Sigmoid colon (tissue), 7 donors: ENCODE data around the gene PIP5K1C. TPM values are rescaled to one million over a fixed set of nuclear protein-coding genes. Genes with fewer than 3 reads are reported as not detected.
A peak's percentile ranks its signal among the peaks of the same experiment; 100 is the strongest.
"Not testable (repeated sequence)": the region's sequence is repeated elsewhere in the genome, so short reads cannot be mapped to it uniquely, and the experiment has no call there.

ENCODE experiments used
- DNase-seq: peaks from one replicate; pipeline ENCODE4 v3.0.0-alpha.2; 2019
- H3K27ac ChIP-seq, 4 donors: fragments of 200-600 bp; sonication (generic); one replicate each; pipeline ENCODE4 v1.5.1; 2016 to 2019; ENCODE audit warnings: mild to moderate bottlenecking in 1 of 4
- H3K27me3 ChIP-seq, 3 donors: fragments of 200-600 bp; sonication (generic); one replicate each; pipeline ENCODE4 v1.5.1; 2019; ENCODE audit warnings: mild to moderate bottlenecking in 1 of 3
- H3K36me3 ChIP-seq, 4 donors: fragments of 200-600 bp; sonication (generic); one replicate each; pipeline ENCODE4 v1.5.1; 2016 to 2019
- H3K4me1 ChIP-seq, 4 donors: fragments of 200-600 bp; sonication (generic); one replicate each; pipeline ENCODE4 v1.5.1; 2017 to 2019
- H3K4me3 ChIP-seq, 4 donors: fragments of 200-600 bp; sonication (generic); one replicate each; pipeline ENCODE4 v1.5.1; 2017 to 2019; ENCODE audit warnings: mild to moderate bottlenecking in 2 of 4, moderate library complexity in 1 of 4
- H3K9me3 ChIP-seq, 4 donors: fragments of 200-600 bp in 3 of 4; sonication (generic) in 3 of 4; one replicate each; pipeline versions ENCODE4 v1.5.1 to v1.6.1; 2013 to 2019
- CTCF ChIP-seq, 4 experiments: fragments of 450-650 bp in 3 of 4; fragments of 200-600 bp in 1 of 4; IDR thresholded peaks; one replicate each; pipeline ENCODE4 v1.5.1; 2016 to 2019; ENCODE audit warnings: antibody characterized with exemption in 4 of 4, mild to moderate bottlenecking in 3 of 4, moderate library complexity in 2 of 4
- EP300 ChIP-seq, 4 donors: sonication (generic); formaldehyde crosslinking; IDR thresholded peaks; one replicate each; pipeline ENCODE4 v1.6.1; 2017; ENCODE audit warnings: antibody characterized with exemption in 4 of 4
- POLR2A ChIP-seq, 2 donors: fragments of 450-650 bp; IDR thresholded peaks; one replicate each; pipeline ENCODE4 v1.6.1; 2016; ENCODE audit warnings: antibody characterized with exemption in 2 of 2, mild to moderate bottlenecking in 2 of 2, moderate library complexity in 2 of 2
- POLR2AphosphoS5 ChIP-seq, 4 donors: sonication (generic); formaldehyde crosslinking; IDR thresholded peaks; one replicate each; pipeline ENCODE4 v1.6.1; 2017; ENCODE audit warnings: antibody characterized with exemption in 4 of 4
- WGBS, 2 donors: extraction: QIAGEN DNeasy Blood & Tissue Kit; methylation state at CpG; one replicate each; pipeline ENCODE4 v1.1.7; 2013; 5-methylcytosine and 5-hydroxymethylcytosine counted together
- intact Hi-C: fragments of 100-400 bp; cut with DNase I; formaldehyde crosslinking; loops from one replicate; pipeline ENCODE4 v1.15.1; 2023
- polyA plus RNA-seq, 3 donors: library from polyadenylated mRNA; stranded (reverse); fragments of 200-250 nt; gene quantifications; one replicate each; pipeline ENCODE4 v1.2.3, GENCODE V29; 2013
- total RNA-seq, 4 donors: library from RNA; depleted of rRNA; stranded (reverse); fragments of >200 nt; gene quantifications; one replicate each; pipeline ENCODE4 v1.1.0, GENCODE V29; 2016
- donor health status: healthy with polysubstance abuse.
- donor health status: Bipolar disorder and iron deficiency.
- donor health status: healthy.

PIP5K1C gene
- total and polyA plus RNA-seq, 7 donors = 7.8 to 68.7 (median 27.8) TPM

- no peak for DNase-seq
- H3K4me1 ChIP-seq = peaks cover 0 to 27% (median 25%) of the 10 kb centered on the region in 4 donors
- intact Hi-C loops = no loop called here
- no peak for TF ChIP-seq POLR2A (IDR thresholded peaks at IDR 0.05)
- TF ChIP-seq CTCF (IDR thresholded peaks at IDR 0.05) = no peak
- no peak for TF ChIP-seq EP300 (IDR thresholded peaks at IDR 0.05)
- no peak for TF ChIP-seq POLR2AphosphoS5 (IDR thresholded peaks at IDR 0.05)
- no peaks in the 10 kb centered on the region for H3K9me3 ChIP-seq
- peaks cover 16 to 27% (median 21%) of the 10 kb centered on the region in 3 donors for H3K27me3 ChIP-seq
- H3K4me3 ChIP-seq = peak within 1 kb of the TSS in 3 of 4 donors; percentile 16 to 39 (median 30)
- no peaks in the 10 kb centered on the region for H3K36me3 ChIP-seq
- 3 to 10% methylated on average over 84 of the region's 84 CpGs for WGBS, 2 donors
- H3K27ac ChIP-seq = peak within 1 kb of the TSS in 1 of 4 donors; percentile 46
These were observed 114.8 kb downstream of the PIP5K1C start, which contains the start of gene GIPC3 for GRCh38 chr19:3585301-3586126. Gene GIPC3 (plus strand): TSS chr19:3585478. CDS start chr19:3585598, 120 bp downstream.

- H3K9me3 ChIP-seq, DNase-seq: not testable (repeated sequence)
These were observed 116.0 kb downstream of the PIP5K1C start for GRCh38 chr19:3584036-3584802.

DNA sequence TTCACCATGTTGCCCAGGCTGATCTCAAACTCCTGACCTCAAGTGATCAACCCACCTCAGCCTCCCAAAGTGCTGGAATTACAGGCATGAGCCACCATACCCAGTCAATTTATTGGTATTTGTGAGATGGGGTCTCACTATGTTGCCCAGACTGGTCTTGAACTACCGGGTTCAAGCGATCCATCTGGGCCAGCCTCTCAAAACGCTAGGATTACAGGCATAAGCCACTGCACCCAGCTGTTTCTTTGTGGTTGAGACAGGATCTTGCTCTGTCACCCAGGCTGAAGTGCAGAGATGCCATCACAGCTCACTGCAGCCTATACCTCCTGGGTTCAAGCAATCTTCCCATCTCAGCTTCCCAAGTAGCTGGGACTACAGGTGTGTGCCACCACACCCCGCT is 118.5 kb downstream of the PIP5K1C start:
- H3K4me3 ChIP-seq, H3K36me3 ChIP-seq, H3K27ac ChIP-seq, H3K9me3 ChIP-seq, DNase-seq, intact Hi-C loops: not testable (repeated sequence)
- 81% methylated on average over 4 of the region's 4 CpGs for WGBS, 2 donors
- H3K27me3 ChIP-seq = peaks cover 16 to 26% (median 21%) of the 10 kb centered on the region in 3 donors
- peaks cover 0 to 34% (median 25%) of the 10 kb centered on the region in 4 donors for H3K4me1 ChIP-seq

More at GRCh38 chr19:3584036-3584802, 116.0 kb downstream of the PIP5K1C start:
- Histone ChIP-seq H3K4me1 (peaks cover 0 to 35% (median 28%) of the 10 kb centered on the region in 4 donors), H3K27me3 (peaks cover 16 to 27% (median 21%) of the 10 kb centered on the region in 3 donors)
- H3K4me3 ChIP-seq, intact Hi-C loops, H3K27ac ChIP-seq, H3K36me3 ChIP-seq: not testable (repeated sequence)
- 70 to 89% methylated on average over 15 of the region's 15 CpGs for WGBS, 2 donors

Other genes starting within 250 kb of the PIP5K1C start
- gene SMIM24, start 219.9 kb downstream of the PIP5K1C start, total RNA-seq = not detected
- 10 to 100 TPM; 15.1 to 72.7 (median 30.3) TPM for gene SMIM24, start 219.9 kb downstream of the PIP5K1C start, polyA plus RNA-seq
- gene SMIM44, start 217.0 kb downstream of the PIP5K1C start, total RNA-seq = not detected
- 1 to 10 TPM in 1 of 3 donors, not detected in 2; 2.9 TPM for gene SMIM44, start 217.0 kb downstream of the PIP5K1C start, polyA plus RNA-seq
- 10 to 100 TPM; 11.7 to 18.1 (median 17.0) TPM for gene DOHH, start 199.8 kb downstream of the PIP5K1C start, total RNA-seq
- gene DOHH, start 199.8 kb downstream of the PIP5K1C start, polyA plus RNA-seq = 10 to 100 TPM in 1 of 3 donors, 1 to 10 TPM in 2; 7.2 to 22.5 (median 7.2) TPM
- gene FZR1, start 194.2 kb downstream of the PIP5K1C start, total RNA-seq = 10 to 100 TPM; 11.8 to 44.6 (median 20.5) TPM
- 10 to 100 TPM; 11.4 to 33.3 (median 13.9) TPM for gene FZR1, start 194.2 kb downstream of the PIP5K1C start, polyA plus RNA-seq
- 1 to 10 TPM in 1 of 4 donors, not detected in 3; 1.4 TPM for gene TEKTIP1, start 161.3 kb downstream of the PIP5K1C start, total RNA-seq
- 1 to 10 TPM in 1 of 3 donors, not detected in 2; 1.5 TPM for gene TEKTIP1, start 161.3 kb downstream of the PIP5K1C start, polyA plus RNA-seq
- 10 to 100 TPM; 13.7 to 36.0 (median 22.6) TPM for gene MFSD12, start 142.9 kb downstream of the PIP5K1C start, total RNA-seq
- gene MFSD12, start 142.9 kb downstream of the PIP5K1C start, polyA plus RNA-seq = 10 to 100 TPM in 1 of 3 donors, 1 to 10 TPM in 2; 2.4 to 53.5 (median 8.6) TPM
- 100 to 1,000 TPM; 105 to 148 (median 120) TPM for gene HMG20B, start 127.5 kb downstream of the PIP5K1C start, total RNA-seq
- gene HMG20B, start 127.5 kb downstream of the PIP5K1C start, polyA plus RNA-seq = 10 to 100 TPM; 61.3 to 85.9 (median 78.2) TPM
- gene GIPC3, start 115.0 kb downstream of the PIP5K1C start, total RNA-seq = under 1 TPM in 2 of 4 donors, not detected in 2; under 0.01 to 0.83 TPM
- 1 to 10 TPM in 1 of 3 donors, not detected in 2; 1.0 TPM for gene GIPC3, start 115.0 kb downstream of the PIP5K1C start, polyA plus RNA-seq
- gene TBXA2R, start 93.6 kb downstream of the PIP5K1C start, total RNA-seq = 1 to 10 TPM in 1 of 4 donors, under 1 TPM in 3; 0.36 to 3.6 (median 0.68) TPM
- gene TBXA2R, start 93.6 kb downstream of the PIP5K1C start, polyA plus RNA-seq = 1 to 10 TPM in 1 of 3 donors, under 1 TPM in 1, not detected in 1; 0.69 to 1.4 TPM
- 10 to 100 TPM; 15.5 to 23.9 (median 23.4) TPM for gene CACTIN, start 73.7 kb downstream of the PIP5K1C start, total RNA-seq
- 10 to 100 TPM in 1 of 3 donors, 1 to 10 TPM in 2; 6.2 to 20.5 (median 9.0) TPM for gene CACTIN, start 73.7 kb downstream of the PIP5K1C start, polyA plus RNA-seq
- 1 to 10 TPM in 1 of 4 donors, under 1 TPM in 2, not detected in 1; 0.33 to 2.8 (median 0.36) TPM for gene TJP3, start 7.9 kb upstream of the PIP5K1C start, total RNA-seq
- gene TJP3, start 7.9 kb upstream of the PIP5K1C start, polyA plus RNA-seq = 100 to 1,000 TPM; 158 to 245 (median 168) TPM
- 10 to 100 TPM; 17.8 to 42.9 (median 23.0) TPM for gene APBA3, start 61.2 kb upstream of the PIP5K1C start, total RNA-seq
- 10 to 100 TPM; 12.0 to 19.5 (median 13.2) TPM for gene APBA3, start 61.2 kb upstream of the PIP5K1C start, polyA plus RNA-seq
- 100 to 1,000 TPM in 3 of 4 donors, 10 to 100 TPM in 1; 80.6 to 123 (median 103) TPM for gene MRPL54, start 62.2 kb upstream of the PIP5K1C start, total RNA-seq
- gene MRPL54, start 62.2 kb upstream of the PIP5K1C start, polyA plus RNA-seq = 100 to 1,000 TPM in 2 of 3 donors, 10 to 100 TPM in 1; 87.7 to 185 (median 168) TPM
- not detected for gene RAX2, start 71.8 kb upstream of the PIP5K1C start, total RNA-seq
- not detected for gene RAX2, start 71.8 kb upstream of the PIP5K1C start, polyA plus RNA-seq
- 1 to 10 TPM in 1 of 4 donors, not detected in 3; 1.8 TPM for gene MATK, start 85.9 kb upstream of the PIP5K1C start, total RNA-seq
- gene MATK, start 85.9 kb upstream of the PIP5K1C start, polyA plus RNA-seq = 1 to 10 TPM in 2 of 3 donors, not detected in 1; 6.6 to 7.7 TPM
- 1 to 10 TPM in 1 of 4 donors, under 1 TPM in 2, not detected in 1; under 0.01 to 1.2 (median 0.71) TPM for gene ZFR2, start 168.6 kb upstream of the PIP5K1C start, total RNA-seq
- gene ZFR2, start 168.6 kb upstream of the PIP5K1C start, polyA plus RNA-seq = under 1 TPM in 1 of 3 donors, not detected in 2; 0.22 TPM
- 1 to 10 TPM; 1.5 to 3.8 (median 2.2) TPM for gene ATCAY, start 180.2 kb upstream of the PIP5K1C start, total RNA-seq
- gene ATCAY, start 180.2 kb upstream of the PIP5K1C start, polyA plus RNA-seq = 1 to 10 TPM in 1 of 3 donors, not detected in 2; 1.6 TPM
- gene NMRK2, start 232.6 kb upstream of the PIP5K1C start, total RNA-seq = under 1 TPM in 1 of 4 donors, not detected in 3; 0.71 TPM
- 1 to 10 TPM in 1 of 3 donors, under 1 TPM in 2; 0.19 to 2.4 (median 0.69) TPM for gene NMRK2, start 232.6 kb upstream of the PIP5K1C start, polyA plus RNA-seq